CD4-positive, alpha-beta T cell treated with Interleukin-4 for 1 hour (primary cell): ENCODE data around the gene SIK3.

Experiments used
- DNase-seq, 2 donors: peaks; one replicate each; pipeline ENCODE4 v3.0.0-alpha.2; 2020 to 2022

SIK3 gene

GRCh38 chr11:116928102-116928777, 170.0 kb downstream of the SIK3 start:
- DNase-seq: peak; percentile 69 to 75

GRCh38 chr11:116927163-116927974, 170.9 kb downstream of the SIK3 start:
- DNase-seq: peak; percentile 75 to 80

- peak; percentile 66 to 74 for DNase-seq
These were observed 173.2 kb downstream of the SIK3 start for GRCh38 chr11:116925050-116925449.

- DNase-seq: no peak
These were observed 179.1 kb downstream of the SIK3 start for GRCh38 chr11:116918925-116919655.

- no peak for DNase-seq
These were observed 180.6 kb downstream of the SIK3 start for GRCh38 chr11:116917632-116918031.

- no peak for DNase-seq
These were observed 181.3 kb downstream of the SIK3 start for GRCh38 chr11:116916886-116917285.

GRCh38 chr11:116916052-116916451, 182.2 kb downstream of the SIK3 start:
- DNase-seq: no peak

GRCh38 chr11:116913000-116913399, 185.2 kb downstream of the SIK3 start:
- no peak for DNase-seq

GRCh38 chr11:116911976-116912734, 186.1 kb downstream of the SIK3 start:
- DNase-seq: no peak

GRCh38 chr11:116910847-116911246, 187.4 kb downstream of the SIK3 start:
- DNase-seq: no peak

- no peak for DNase-seq
These were observed 187.8 kb downstream of the SIK3 start for GRCh38 chr11:116910378-116910777.

GRCh38 chr11:116909245-116909644, 189.0 kb downstream of the SIK3 start:
- DNase-seq: no peak

GRCh38 chr11:116906479-116906878, 191.7 kb downstream of the SIK3 start:
- DNase-seq: no peak

- DNase-seq: no peak
These were observed 195.1 kb downstream of the SIK3 start for GRCh38 chr11:116903090-116903489.

- DNase-seq: no peak
These were observed 196.1 kb downstream of the SIK3 start for GRCh38 chr11:116901964-116902688.

- no peak for DNase-seq
These were observed 197.0 kb downstream of the SIK3 start for GRCh38 chr11:116901211-116901610.

- no peak for DNase-seq
These were observed 202.0 kb downstream of the SIK3 start for GRCh38 chr11:116896211-116896610.

GRCh38 chr11:116895048-116895757, 203.0 kb downstream of the SIK3 start:
- peak in 1 of 2 donors; percentile 27 for DNase-seq

- DNase-seq: no peak
These were observed 204.3 kb downstream of the SIK3 start for GRCh38 chr11:116893906-116894305.

GRCh38 chr11:116893437-116893836, 204.8 kb downstream of the SIK3 start:
- no peak for DNase-seq

- DNase-seq: no peak
These were observed 205.9 kb downstream of the SIK3 start for GRCh38 chr11:116892374-116892773.
